ENCODE data around the gene GSTT4.

- TF ChIP-seq CTCF (IDR thresholded peaks at IDR 0.05) (no peak), POLR2A (IDR thresholded peaks at IDR 0.05) (no peak)
These were observed 48.4 kb upstream of the GSTT4 start for GRCh38 chr22:24053481-24054226.

Data from uterus (tissue), 2 donors.